Measurements from ENCODE around the gene LATS2.
"Not testable (repeated sequence)": the region's sequence is repeated elsewhere in the genome, so short reads cannot be mapped to it uniquely, and the experiment has no call there.

Gene LATS2

DNA sequence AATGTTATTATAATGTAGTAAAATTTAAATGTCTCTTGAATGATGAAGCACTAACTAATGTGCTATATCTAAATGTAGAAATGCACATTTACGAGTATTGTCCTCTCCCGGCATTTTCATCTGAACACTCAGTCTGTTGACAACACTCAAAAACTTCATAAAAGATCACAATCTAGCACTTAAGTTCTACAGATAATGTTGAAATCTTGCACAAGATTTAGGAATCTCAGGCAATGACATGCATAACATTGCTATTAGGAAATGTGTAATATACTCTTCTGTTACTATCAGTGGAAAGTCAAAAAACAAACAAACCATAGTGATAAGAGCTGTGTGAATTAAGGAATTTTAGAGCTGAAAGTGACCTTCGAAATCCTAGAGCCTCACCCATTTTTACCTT, 121.3 kb downstream of the LATS2 start:
- no peaks in the 10 kb centered on the region for H3K79me2 ChIP-seq (ENCODE audit: low read length)
- peaks cover 3% of the 10 kb centered on the region; the same call in 1 of the 2 replicates for H3K4me1 ChIP-seq (ENCODE audit: low read length)
- H3K36me3 ChIP-seq (replicated peaks; ENCODE audit: low read depth, low read length), result no peaks in the 10 kb centered on the region
- no peaks in the 10 kb centered on the region for H3K9me3 ChIP-seq (ENCODE audit: insufficient read depth, low read length)
- TF ChIP-seq EZH2phosphoT487 (IDR thresholded peaks at IDR 0.05; ENCODE audit: low read depth) (no peak), CTCF (IDR thresholded peaks at IDR 0.05; ENCODE audit: low read depth, low read length) (no peak)
- no peak overlapping the region for H3K4me2 ChIP-seq (ENCODE audit: low read length)
- H3K4me3 ChIP-seq (ENCODE audit: low read length), result no peak overlapping the region
- no peak overlapping the region for H3K27ac ChIP-seq (ENCODE audit: low read length)
- no peak overlapping the region for H2AFZ ChIP-seq (ENCODE audit: low read depth, low read length)
- no peaks in the 10 kb centered on the region for H4K20me1 ChIP-seq (ENCODE audit: insufficient read depth, low read length)
- peaks cover 2% of the 10 kb centered on the region; the same call in 1 of the 2 replicates for H3K27me3 ChIP-seq (ENCODE audit: low read depth, low read length)
- no peak overlapping the region for H3K9ac ChIP-seq (ENCODE audit: low read length)

DNA sequence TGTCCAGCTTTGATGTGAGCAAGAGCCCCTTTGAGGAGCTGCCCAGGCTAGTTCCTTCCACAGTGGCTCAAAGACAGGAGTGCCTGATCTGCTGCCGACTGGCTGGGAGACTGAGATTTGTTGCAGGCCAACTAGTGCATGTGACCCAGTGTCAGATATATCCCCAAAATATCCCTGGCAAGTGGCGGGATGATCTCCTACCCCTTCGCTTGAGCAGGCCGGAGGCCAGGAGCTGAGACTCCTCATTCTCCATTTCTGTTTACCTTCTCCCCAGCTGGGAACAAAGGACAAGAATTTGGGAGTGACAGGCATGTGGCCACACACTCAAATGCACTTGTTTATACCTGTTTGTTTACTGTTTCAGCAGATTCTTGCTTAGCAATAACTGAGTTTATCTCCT, 121.7 kb downstream of the LATS2 start:
- H3K27me3 ChIP-seq (ENCODE audit: low read depth, low read length), result peaks cover 3% of the 10 kb centered on the region; the same call in 1 of the 2 replicates
- H3K4me1 ChIP-seq (ENCODE audit: low read length), result peaks cover 3% of the 10 kb centered on the region; the same call in 1 of the 2 replicates
- no peaks in the 10 kb centered on the region for H3K36me3 ChIP-seq (replicated peaks; ENCODE audit: low read depth, low read length)
- no peak overlapping the region for H2AFZ ChIP-seq (ENCODE audit: low read depth, low read length)
- no peak overlapping the region for H3K9ac ChIP-seq (ENCODE audit: low read length)
- no peaks in the 10 kb centered on the region for H3K9me3 ChIP-seq (ENCODE audit: insufficient read depth, low read length)
- no peak overlapping the region for H3K4me2 ChIP-seq (ENCODE audit: low read length)
- H3K27ac ChIP-seq (ENCODE audit: low read length), result no peak overlapping the region
- H3K79me2 ChIP-seq (ENCODE audit: low read length), result no peaks in the 10 kb centered on the region
- H3K4me3 ChIP-seq (ENCODE audit: low read length), result no peak overlapping the region
- TF ChIP-seq CTCF (IDR thresholded peaks at IDR 0.05; ENCODE audit: low read depth, low read length) (no peak), EZH2phosphoT487 (IDR thresholded peaks at IDR 0.05; ENCODE audit: low read depth) (no peak)
- no peaks in the 10 kb centered on the region for H4K20me1 ChIP-seq (ENCODE audit: insufficient read depth, low read length)

GRCh38 chr13:20938302-20938701, 123.1 kb downstream of the LATS2 start:
- H3K27me3 ChIP-seq (ENCODE audit: low read depth, low read length), result peaks cover 3% of the 10 kb centered on the region; the same call in 1 of the 2 replicates
- TF ChIP-seq EZH2phosphoT487 (IDR thresholded peaks at IDR 0.05; ENCODE audit: low read depth) (no peak), CTCF (IDR thresholded peaks at IDR 0.05; ENCODE audit: low read depth, low read length) (no peak)
- H3K27ac ChIP-seq (ENCODE audit: low read length), result no peak overlapping the region
- H3K4me2 ChIP-seq (ENCODE audit: low read length), result no peak overlapping the region
- H4K20me1 ChIP-seq (ENCODE audit: insufficient read depth, low read length), result no peaks in the 10 kb centered on the region
- H3K79me2 ChIP-seq (ENCODE audit: low read length), result no peaks in the 10 kb centered on the region
- no peak overlapping the region for H2AFZ ChIP-seq (ENCODE audit: low read depth, low read length)
- no peaks in the 10 kb centered on the region for H3K36me3 ChIP-seq (replicated peaks; ENCODE audit: low read depth, low read length)
- H3K4me3 ChIP-seq (ENCODE audit: low read length), result no peak overlapping the region
- H3K4me1 ChIP-seq (ENCODE audit: low read length), result peaks cover 1% of the 10 kb centered on the region; the same call in 1 of the 2 replicates
- H3K9ac ChIP-seq (ENCODE audit: low read length), result no peak overlapping the region
- no peaks in the 10 kb centered on the region for H3K9me3 ChIP-seq (ENCODE audit: insufficient read depth, low read length)

DNA sequence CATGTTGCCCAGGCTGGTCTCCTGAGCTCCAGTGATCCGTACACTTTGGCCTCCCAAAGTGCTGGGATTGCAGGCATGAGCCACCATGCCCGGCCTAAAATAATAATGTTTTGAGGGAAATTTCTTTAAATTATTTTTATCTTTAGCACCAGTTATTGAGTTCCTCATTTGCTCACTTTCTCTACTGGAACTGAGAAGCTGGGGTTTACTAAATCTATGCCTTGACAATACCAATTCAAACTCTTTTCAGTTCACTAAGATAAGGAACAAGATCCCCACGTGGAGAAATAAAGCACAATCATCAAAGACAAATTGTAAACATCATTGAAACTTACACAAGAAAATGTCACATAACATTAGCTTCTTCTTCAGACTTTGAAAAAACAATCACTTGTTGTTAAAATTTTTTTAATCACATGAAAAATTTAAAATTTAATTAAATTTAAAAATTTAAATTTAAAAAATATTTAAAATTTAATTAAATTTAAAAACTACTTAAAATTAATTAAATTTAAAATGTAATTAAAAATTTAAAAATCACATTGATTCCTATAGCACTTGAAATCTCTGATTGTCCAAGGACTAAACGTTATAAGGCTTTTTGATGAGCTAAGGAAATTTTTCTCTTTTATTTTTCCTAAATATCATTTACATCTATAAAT, 133.7 kb downstream of the LATS2 start:
- no peaks in the 10 kb centered on the region for H3K9me3 ChIP-seq (ENCODE audit: insufficient read depth, low read length)
- TF ChIP-seq EZH2phosphoT487 (IDR thresholded peaks at IDR 0.05; ENCODE audit: low read depth), result no peak
- H3K4me1 ChIP-seq (ENCODE audit: low read length), result 0 out of 2 replicates have a peak, but pooled peaks cover 2% of the 10 kb centered on the region
- H3K27ac ChIP-seq (ENCODE audit: low read length), result no peak overlapping the region
- H3K9ac ChIP-seq (ENCODE audit: low read length), result no peak overlapping the region
- H3K4me3 ChIP-seq (ENCODE audit: low read length), result no peak overlapping the region
- H3K27me3 ChIP-seq (ENCODE audit: low read depth, low read length), result no peaks in the 10 kb centered on the region
- no peaks in the 10 kb centered on the region for H3K79me2 ChIP-seq (ENCODE audit: low read length)
- H3K36me3 ChIP-seq (replicated peaks; ENCODE audit: low read depth, low read length), result no peaks in the 10 kb centered on the region
- H3K4me2 ChIP-seq (ENCODE audit: low read length), result no peak overlapping the region
- H4K20me1 ChIP-seq (ENCODE audit: insufficient read depth, low read length), result no peaks in the 10 kb centered on the region
- H2AFZ ChIP-seq (ENCODE audit: low read depth, low read length), result no peak overlapping the region

GRCh38 chr13:20925395-20925790, 136.0 kb downstream of the LATS2 start:
- not testable (repeated sequence) for H3K79me2 ChIP-seq (ENCODE audit: low read length); H3K9me3 ChIP-seq (ENCODE audit: insufficient read depth, low read length); H3K4me3 ChIP-seq (ENCODE audit: low read length); H3K36me3 ChIP-seq (replicated peaks; ENCODE audit: low read depth, low read length); H4K20me1 ChIP-seq (ENCODE audit: insufficient read depth, low read length); H3K9ac ChIP-seq (ENCODE audit: low read length); H3K27me3 ChIP-seq (ENCODE audit: low read depth, low read length); H3K27ac ChIP-seq (ENCODE audit: low read length); H3K4me2 ChIP-seq (ENCODE audit: low read length); H3K4me1 ChIP-seq (ENCODE audit: low read length); H2AFZ ChIP-seq (ENCODE audit: low read depth, low read length)
